ENCODE results near the gene SCARF2. TPM values are rescaled to one million over a fixed set of nuclear protein-coding genes. Genes with fewer than 3 reads are reported as not detected.
A peak's percentile ranks its signal among the peaks of the same experiment; 100 is the strongest.

The SCARF2 gene
- total RNA-seq, 3 donors from 2014 or later (not counting 1 experiment from before 2014, with no cell fraction given): 1.8 to 3.5 (median 2.9) TPM

DNA sequence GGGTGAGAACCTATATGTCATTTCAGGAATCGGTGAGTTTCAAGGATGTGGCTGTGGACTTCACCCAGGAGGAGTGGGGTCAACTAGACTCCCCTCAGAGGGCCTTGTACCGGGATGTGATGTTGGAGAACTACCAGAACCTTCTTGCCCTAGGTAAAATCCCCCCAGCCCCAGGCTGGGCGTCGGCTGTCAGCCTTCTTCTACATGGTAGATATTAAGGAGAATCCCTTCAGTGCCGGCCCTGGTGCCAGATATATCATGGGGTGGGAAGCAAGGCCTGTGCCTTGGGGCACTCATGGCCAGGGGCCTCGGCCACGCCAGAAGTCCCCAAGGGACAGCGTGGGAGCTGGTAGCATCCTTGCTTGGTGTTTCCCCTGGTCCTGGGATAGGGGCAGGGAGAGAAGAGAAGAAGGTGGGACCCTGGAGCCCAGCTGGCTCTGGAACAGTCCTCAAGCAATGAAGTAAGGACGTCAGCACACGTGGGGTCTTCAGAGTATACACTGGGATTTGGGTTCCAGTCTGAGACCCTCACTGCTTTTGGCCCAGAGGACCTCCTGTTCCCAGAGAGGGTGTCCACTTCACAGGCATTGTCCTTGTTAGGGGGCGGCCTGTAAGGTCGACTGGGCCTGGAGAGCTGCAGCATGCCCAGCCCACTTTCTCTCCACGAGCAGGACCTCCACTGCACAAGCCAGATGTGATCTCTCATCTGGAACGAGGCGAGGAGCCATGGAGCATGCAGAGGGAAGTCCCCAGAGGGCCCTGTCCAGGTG lies 36.8 kb downstream of the SCARF2 start:
- no peaks in the 10 kb centered on the region for H3K36me3 Mint-ChIP-seq
- no peaks in the 10 kb centered on the region for H3K27me3 Mint-ChIP-seq (ENCODE audit: low read depth in 2 of 2)
- TF ChIP-seq, protein P1, sequence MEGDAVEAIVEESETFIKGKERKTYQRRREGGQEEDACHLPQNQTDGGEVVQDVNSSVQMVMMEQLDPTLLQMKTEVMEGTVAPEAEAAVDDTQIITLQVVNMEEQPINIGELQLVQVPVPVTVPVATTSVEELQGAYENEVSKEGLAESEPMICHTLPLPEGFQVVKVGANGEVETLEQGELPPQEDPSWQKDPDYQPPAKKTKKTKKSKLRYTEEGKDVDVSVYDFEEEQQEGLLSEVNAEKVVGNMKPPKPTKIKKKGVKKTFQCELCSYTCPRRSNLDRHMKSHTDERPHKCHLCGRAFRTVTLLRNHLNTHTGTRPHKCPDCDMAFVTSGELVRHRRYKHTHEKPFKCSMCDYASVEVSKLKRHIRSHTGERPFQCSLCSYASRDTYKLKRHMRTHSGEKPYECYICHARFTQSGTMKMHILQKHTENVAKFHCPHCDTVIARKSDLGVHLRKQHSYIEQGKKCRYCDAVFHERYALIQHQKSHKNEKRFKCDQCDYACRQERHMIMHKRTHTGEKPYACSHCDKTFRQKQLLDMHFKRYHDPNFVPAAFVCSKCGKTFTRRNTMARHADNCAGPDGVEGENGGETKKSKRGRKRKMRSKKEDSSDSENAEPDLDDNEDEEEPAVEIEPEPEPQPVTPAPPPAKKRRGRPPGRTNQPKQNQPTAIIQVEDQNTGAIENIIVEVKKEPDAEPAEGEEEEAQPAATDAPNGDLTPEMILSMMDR (IDR thresholded peaks at IDR 0.05): no peak
- intact Hi-C loops (cut with micrococcal nuclease): no loop called here
- Histone ChIP-seq H3K9me3 (ENCODE audit: control insufficient read depth, insufficient read depth, low read length) (no peaks in the 10 kb centered on the region), H3K36me3 (ENCODE audit: control insufficient read depth, insufficient read depth, low read length) (peaks cover 11% of the 10 kb centered on the region), H3K4me3 (ENCODE audit: low read length) (no peak overlapping the region), H3K27ac (ENCODE audit: low read length) (no peak overlapping the region), H3K4me1 (ENCODE audit: control insufficient read depth, insufficient read depth, low read length) (peaks cover 35% of the 10 kb centered on the region), H3K27me3 (ENCODE audit: control insufficient read depth, insufficient read depth, low read length) (no peaks in the 10 kb centered on the region)
- DNase-seq (no peak), ATAC-seq (no peak)
- peaks cover 32 to 49% of the 10 kb centered on the region in 2 donors for H3K4me1 Mint-ChIP-seq
- no peak overlapping the region for H3K4me3 Mint-ChIP-seq
- peaks cover 0 to 4% of the 10 kb centered on the region in 2 donors for H3K9me3 Mint-ChIP-seq
- no peak overlapping the region for H3K27ac Mint-ChIP-seq
- 94% methylated on average over 15 of the region's 15 CpGs for WGBS (ENCODE audit: insufficient coverage)

DNA sequence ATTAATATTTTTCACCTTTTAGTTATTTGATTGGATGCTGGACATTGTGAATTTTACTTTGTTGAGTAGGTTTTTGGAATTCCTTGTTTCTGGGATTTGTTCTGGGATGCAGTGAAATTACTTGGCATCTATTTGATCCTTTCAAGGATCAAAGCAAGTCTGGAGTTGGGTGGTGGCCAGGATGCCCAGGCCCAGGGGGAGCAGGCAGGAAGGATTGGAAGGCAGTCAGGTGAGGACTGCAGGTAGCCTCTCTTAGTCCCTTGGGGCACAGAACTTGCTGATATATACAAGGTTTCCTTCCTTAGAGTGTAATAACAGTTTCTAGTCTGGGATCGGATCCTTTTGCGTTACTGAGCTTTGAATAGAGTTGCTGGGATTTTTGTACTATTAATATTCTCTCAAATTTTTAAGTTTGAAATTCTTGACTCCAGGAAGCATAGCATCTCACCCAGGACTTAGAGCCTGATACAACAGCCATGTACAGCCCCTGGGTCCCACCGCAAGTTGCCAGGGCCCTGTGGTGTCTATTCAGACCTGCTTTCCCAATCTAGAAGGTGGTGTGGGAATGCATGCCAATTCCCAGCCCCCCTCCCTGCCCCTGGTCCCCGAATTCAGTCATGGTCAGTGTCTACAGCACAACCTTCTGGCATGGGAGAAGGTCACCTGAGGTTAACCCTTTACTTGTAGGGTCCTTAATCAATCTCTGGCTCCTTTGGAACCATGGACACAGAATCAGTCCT lies 37.6 kb downstream of the SCARF2 start:
- Mint-ChIP-seq H3K4me1 (peaks cover 39 to 56% of the 10 kb centered on the region in 2 donors), H3K4me3 (no peak overlapping the region), H3K27me3 (ENCODE audit: low read depth in 2 of 2) (no peaks in the 10 kb centered on the region), H3K36me3 (no peaks in the 10 kb centered on the region), H3K27ac (peak overlapping the region in 1 of 2 donors; percentile 6), H3K9me3 (peaks cover 0 to 4% of the 10 kb centered on the region in 2 donors)
- ATAC-seq: no peak
- TF ChIP-seq, protein P1 (IDR thresholded peaks at IDR 0.05): no peak
- H3K27ac ChIP-seq (ENCODE audit: low read length): no peak overlapping the region
- H3K4me1 ChIP-seq (ENCODE audit: control insufficient read depth, insufficient read depth, low read length): peaks cover 42% of the 10 kb centered on the region
- no peak overlapping the region for H3K4me3 ChIP-seq (ENCODE audit: low read length)
- no peaks in the 10 kb centered on the region for H3K9me3 ChIP-seq (ENCODE audit: control insufficient read depth, insufficient read depth, low read length)
- peaks cover 9% of the 10 kb centered on the region for H3K36me3 ChIP-seq (ENCODE audit: control insufficient read depth, insufficient read depth, low read length)
- WGBS (ENCODE audit: insufficient coverage): 59% methylated on average over 2 of the region's 4 CpGs
- intact Hi-C loops (cut with micrococcal nuclease): no loop called here
- no peaks in the 10 kb centered on the region for H3K27me3 ChIP-seq (ENCODE audit: control insufficient read depth, insufficient read depth, low read length)
- DNase-seq: no peak

DNA sequence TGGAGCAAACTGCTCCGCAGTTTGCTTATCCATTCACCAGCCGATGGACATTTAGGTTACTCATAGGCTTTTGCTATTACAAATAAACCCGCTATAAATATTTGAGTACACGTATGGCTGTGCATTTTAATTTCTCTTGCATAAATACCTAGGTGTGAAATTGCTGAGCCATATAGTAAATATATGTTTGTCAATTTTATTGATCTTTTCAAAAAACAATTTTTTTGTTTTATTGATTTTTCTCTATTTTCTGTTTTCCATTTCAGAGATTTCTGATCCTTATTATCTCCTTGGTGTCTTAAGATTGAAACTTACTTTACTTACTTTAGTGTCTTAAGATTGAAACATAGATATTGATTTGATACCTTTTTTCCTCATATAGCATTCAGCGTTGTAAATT lies 39.2 kb downstream of the SCARF2 start:
- Mint-ChIP-seq H3K27me3 (ENCODE audit: low read depth in 2 of 2) (no peaks in the 10 kb centered on the region), H3K27ac (no peak overlapping the region), H3K4me3 (no peak overlapping the region), H3K9me3 (peaks cover 0 to 4% of the 10 kb centered on the region in 2 donors), H3K36me3 (no peaks in the 10 kb centered on the region), H3K4me1 (peaks cover 41 to 54% of the 10 kb centered on the region in 2 donors)
- no peak for ATAC-seq
- peaks cover 8% of the 10 kb centered on the region for H3K36me3 ChIP-seq (ENCODE audit: control insufficient read depth, insufficient read depth, low read length)
- peaks cover 40% of the 10 kb centered on the region for H3K4me1 ChIP-seq (ENCODE audit: control insufficient read depth, insufficient read depth, low read length)
- TF ChIP-seq, protein P1 (IDR thresholded peaks at IDR 0.05): no peak
- no peaks in the 10 kb centered on the region for H3K27me3 ChIP-seq (ENCODE audit: control insufficient read depth, insufficient read depth, low read length)
- no peaks in the 10 kb centered on the region for H3K9me3 ChIP-seq (ENCODE audit: control insufficient read depth, insufficient read depth, low read length)
- no peak overlapping the region for H3K27ac ChIP-seq (ENCODE audit: low read length)
- no peak overlapping the region for H3K4me3 ChIP-seq (ENCODE audit: low read length)
- no peak for DNase-seq
- 83% methylated on average over 2 of the region's 5 CpGs for WGBS (ENCODE audit: insufficient coverage)
- intact Hi-C loops (cut with micrococcal nuclease): no loop called here
